SU-DHL-6 (cell line): ENCODE data around the gene TMEM127.

Source experiments
- EZH2phosphoT487 ChIP-seq: fragments of 200-600 bp; sonication (generic), shearing (Covaris generic); conservative IDR thresholded peaks from 2 replicates; pipeline ENCODE4 v1.6.1; 2018; ENCODE audit warnings: mild to moderate bottlenecking, antibody characterized with exemption, low read length, moderate library complexity, mixed read lengths
- TF ChIP-seq, protein P1 (sequence below): fragments of 200-600 bp; sonication (generic); IDR thresholded peaks from one replicate; pipeline ENCODE4 v1.5.1; 2017; ENCODE audit warnings: antibody characterized with exemption, mild to moderate bottlenecking, low read length, moderate library complexity; ENCODE audit not compliant: insufficient read depth, poor library complexity, severe bottlenecking

DNA sequence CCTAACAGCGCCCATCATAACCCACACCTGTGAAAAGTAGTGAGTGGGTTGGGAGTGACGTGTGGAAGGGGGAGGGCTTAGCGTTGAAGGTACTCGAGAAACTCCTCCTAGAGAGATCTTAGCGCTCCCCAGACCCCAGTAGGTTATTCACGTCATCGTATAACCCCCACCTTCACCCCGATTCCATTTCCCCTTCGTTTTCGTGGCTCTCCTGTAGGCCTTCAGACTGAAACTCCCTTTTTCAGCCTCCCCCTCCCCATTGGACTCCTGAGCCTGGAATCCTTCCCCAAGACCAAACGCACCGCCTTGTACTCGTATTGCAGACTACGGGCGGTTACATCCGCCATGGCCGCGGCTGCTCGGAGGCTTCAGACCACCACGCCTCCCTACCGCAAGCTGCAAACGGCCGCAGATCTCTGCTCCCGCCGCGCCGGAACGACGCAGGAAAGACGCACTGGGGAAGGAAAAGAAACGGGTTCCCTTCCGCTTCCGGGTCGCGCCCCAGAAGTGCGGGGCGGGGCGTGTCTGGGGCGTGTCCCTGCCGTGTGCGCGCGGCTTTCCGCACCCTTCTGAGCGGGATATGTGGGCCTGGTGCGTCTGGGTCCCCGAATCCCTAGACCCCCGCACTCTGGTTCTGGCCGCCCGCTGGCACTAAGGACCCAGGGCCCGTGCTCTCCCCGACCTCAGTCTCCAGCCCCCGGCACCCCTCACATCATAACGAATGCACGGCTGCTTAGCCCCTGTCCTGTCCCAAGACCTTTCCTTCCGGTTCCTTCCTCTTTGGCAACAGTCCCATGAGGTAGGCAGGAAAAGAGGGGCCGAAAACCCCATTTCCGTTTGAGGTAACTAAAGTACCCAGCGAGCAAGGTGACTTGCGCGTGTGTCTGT is 39.5 kb upstream of the TMEM127 start, which contains the start of gene SNRNP200:
- TF ChIP-seq, protein P1, sequence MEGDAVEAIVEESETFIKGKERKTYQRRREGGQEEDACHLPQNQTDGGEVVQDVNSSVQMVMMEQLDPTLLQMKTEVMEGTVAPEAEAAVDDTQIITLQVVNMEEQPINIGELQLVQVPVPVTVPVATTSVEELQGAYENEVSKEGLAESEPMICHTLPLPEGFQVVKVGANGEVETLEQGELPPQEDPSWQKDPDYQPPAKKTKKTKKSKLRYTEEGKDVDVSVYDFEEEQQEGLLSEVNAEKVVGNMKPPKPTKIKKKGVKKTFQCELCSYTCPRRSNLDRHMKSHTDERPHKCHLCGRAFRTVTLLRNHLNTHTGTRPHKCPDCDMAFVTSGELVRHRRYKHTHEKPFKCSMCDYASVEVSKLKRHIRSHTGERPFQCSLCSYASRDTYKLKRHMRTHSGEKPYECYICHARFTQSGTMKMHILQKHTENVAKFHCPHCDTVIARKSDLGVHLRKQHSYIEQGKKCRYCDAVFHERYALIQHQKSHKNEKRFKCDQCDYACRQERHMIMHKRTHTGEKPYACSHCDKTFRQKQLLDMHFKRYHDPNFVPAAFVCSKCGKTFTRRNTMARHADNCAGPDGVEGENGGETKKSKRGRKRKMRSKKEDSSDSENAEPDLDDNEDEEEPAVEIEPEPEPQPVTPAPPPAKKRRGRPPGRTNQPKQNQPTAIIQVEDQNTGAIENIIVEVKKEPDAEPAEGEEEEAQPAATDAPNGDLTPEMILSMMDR = no peak
- TF ChIP-seq EZH2phosphoT487 = no peak
